OCI-LY3 (cell line): Measurements from ENCODE around the gene FAM181A.

Experiments
- H2AFZ ChIP-seq: fragments of 200-600, 300-600 bp; shearing (Covaris generic); 2 replicates; pipeline ENCODE4 v1.6.0; 2014; ENCODE audit warnings: antibody characterized with exemption, low read depth, low read length
- H3K27ac ChIP-seq: fragments of 200-600, 300-600 bp; sonication (generic); 2 replicates; pipeline ENCODE4 v1.5.1; 2014; ENCODE audit warnings: mild to moderate bottlenecking, low read length, moderate library complexity, mixed read lengths
- H3K27me3 ChIP-seq: fragments of 200-600, 300-600 bp; sonication (generic); 2 replicates; pipeline ENCODE4 v1.6.1; 2014; ENCODE audit warnings: low read depth, low read length, mixed read lengths
- H3K36me3 ChIP-seq: fragments of 200-600, 300-600 bp; sonication (generic); replicated peaks from 2 replicates; pipeline ENCODE3; 2014; ENCODE audit warnings: low read depth, low read length, mixed read lengths
- H3K4me1 ChIP-seq: fragments of 300-600, 200-600 bp; sonication (generic); 2 replicates; pipeline ENCODE4 v1.6.1; 2014; ENCODE audit warnings: low read length, mixed read lengths
- H3K4me2 ChIP-seq: fragments of 200-600, 300-600 bp; sonication (generic); 2 replicates; pipeline ENCODE4 v1.6.1; 2014; ENCODE audit warnings: low read length, mixed read lengths
- H3K4me3 ChIP-seq: fragments of 300-600, 200-600 bp; sonication (generic); 2 replicates; pipeline ENCODE4 v1.5.1; 2014; ENCODE audit warnings: antibody characterized with exemption, mild to moderate bottlenecking, low read length, moderate library complexity
- H3K79me2 ChIP-seq: fragments of 300-600, 200-600 bp; shearing (Covaris generic); 2 replicates; pipeline ENCODE4 v1.6.1; 2014; ENCODE audit warnings: mild to moderate bottlenecking, low read length, mixed read lengths
- H3K9ac ChIP-seq: fragments of 300-600, 200-600 bp; shearing (Covaris generic); 2 replicates; pipeline ENCODE4 v1.6.0; 2014; ENCODE audit warnings: mild to moderate bottlenecking, low read length, moderate library complexity
- H3K9me3 ChIP-seq: fragments of 200-600, 300-600 bp; shearing (Covaris generic); 2 replicates; pipeline ENCODE4 v1.6.1; 2014; ENCODE audit warnings: low read length, mixed read lengths; ENCODE audit not compliant: insufficient read depth
- H4K20me1 ChIP-seq: fragments of 200-600, 300-600 bp; sonication (generic); 2 replicates; pipeline ENCODE4 v1.6.1; 2016; ENCODE audit warnings: low read length, mixed read lengths; ENCODE audit not compliant: insufficient read depth
- CTCF ChIP-seq: fragments of 200-600, 300-600 bp; sonication (generic); IDR thresholded peaks from 2 replicates; pipeline ENCODE4 v1.5.1; 2014; ENCODE audit warnings: antibody characterized with exemption, low read length, low read depth
- EZH2phosphoT487 ChIP-seq: fragments of 200-600 bp; shearing (Covaris generic); IDR thresholded peaks from 2 replicates; pipeline ENCODE4 v1.6.1; 2018; ENCODE audit warnings: antibody characterized with exemption, mixed run types, low read depth

Gene FAM181A

GRCh38 chr14:93944348-93945069 lies 17.4 kb downstream of the FAM181A start:
- Histone ChIP-seq H3K9ac (no peak overlapping the region), H3K27ac (no peak overlapping the region), H3K4me3 (no peak overlapping the region), H3K79me2 (no peaks in the 10 kb centered on the region), H2AFZ (no peak overlapping the region), H3K36me3 (no peaks in the 10 kb centered on the region), H3K9me3 (no peaks in the 10 kb centered on the region), H3K4me1 (peaks cover 20% of the 10 kb centered on the region), H3K27me3 (peaks cover 17% of the 10 kb centered on the region), H4K20me1 (no peaks in the 10 kb centered on the region), H3K4me2 (no peak overlapping the region)
- TF ChIP-seq CTCF (no peak), EZH2phosphoT487 (no peak)

- Histone ChIP-seq H3K27me3 (peaks cover 17% of the 10 kb centered on the region), H3K79me2 (no peaks in the 10 kb centered on the region), H3K4me1 (peaks cover 16% of the 10 kb centered on the region), H3K27ac (no peak overlapping the region), H3K9me3 (no peaks in the 10 kb centered on the region), H2AFZ (no peak overlapping the region), H3K9ac (no peak overlapping the region), H3K4me3 (no peak overlapping the region), H3K36me3 (no peaks in the 10 kb centered on the region), H4K20me1 (no peaks in the 10 kb centered on the region), H3K4me2 (no peak overlapping the region)
- TF ChIP-seq CTCF (no peak), EZH2phosphoT487 (no peak)
Measured at GRCh38 chr14:93945070-93945399, 17.9 kb downstream of the FAM181A start.

- Histone ChIP-seq H3K4me2 (no peak overlapping the region), H2AFZ (no peak overlapping the region), H3K36me3 (no peaks in the 10 kb centered on the region), H4K20me1 (no peaks in the 10 kb centered on the region), H3K79me2 (no peaks in the 10 kb centered on the region), H3K27me3 (peaks cover 17% of the 10 kb centered on the region), H3K4me3 (no peak overlapping the region), H3K9me3 (no peaks in the 10 kb centered on the region), H3K9ac (no peak overlapping the region), H3K27ac (no peak overlapping the region), H3K4me1 (peaks cover 11% of the 10 kb centered on the region)
- TF ChIP-seq CTCF: no peak
- TF ChIP-seq EZH2phosphoT487: no peak
Measured at GRCh38 chr14:93946104-93946503, 19.0 kb downstream of the FAM181A start.

GRCh38 chr14:93946541-93947090 lies 19.5 kb downstream of the FAM181A start:
- Histone ChIP-seq H3K79me2 (no peaks in the 10 kb centered on the region), H4K20me1 (no peaks in the 10 kb centered on the region), H3K4me1 (peaks cover 16% of the 10 kb centered on the region), H3K27ac (no peak overlapping the region), H3K4me3 (no peak overlapping the region), H3K9me3 (no peaks in the 10 kb centered on the region), H2AFZ (no peak overlapping the region), H3K4me2 (no peak overlapping the region), H3K9ac (no peak overlapping the region), H3K36me3 (no peaks in the 10 kb centered on the region), H3K27me3 (peaks cover 17% of the 10 kb centered on the region)
- no peak for TF ChIP-seq CTCF
- no peak for TF ChIP-seq EZH2phosphoT487
